ENCODE measurements around the gene ARSB. TPM values are rescaled to one million over a fixed set of nuclear protein-coding genes. Genes with fewer than 3 reads are reported as not detected.
A peak's percentile ranks its signal among the peaks of the same experiment; 100 is the strongest.

The ARSB gene
- total and polyA plus RNA-seq, 2 donors (not counting 1 experiment from before 2014, with no cell fraction given): 4.6 to 9.8 TPM

DNA sequence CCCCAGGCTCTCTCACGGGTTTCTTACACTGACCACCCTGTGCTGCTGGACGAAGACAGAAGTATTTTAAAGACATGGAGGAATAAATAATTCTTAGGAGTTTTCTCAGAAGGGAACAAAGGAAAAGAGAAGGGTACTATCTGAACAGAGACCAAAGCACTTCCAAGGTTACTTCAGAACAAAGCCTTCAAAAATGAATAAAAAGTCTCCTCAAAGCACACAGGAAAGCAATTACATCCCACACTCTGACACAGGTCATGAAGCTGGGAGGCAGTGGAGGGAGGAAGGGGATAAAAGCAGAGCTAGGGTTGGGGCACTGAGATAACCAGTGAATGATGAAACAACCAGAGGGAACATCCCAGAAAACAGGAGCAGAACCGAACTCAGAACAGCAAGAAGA, 151.8 kb downstream of the ARSB start:
- Mint-ChIP-seq H3K27ac (no peak overlapping the region), H3K4me1 (peaks cover 5% of the 10 kb centered on the region), H3K4me3 (no peak overlapping the region), H3K27me3 (no peaks in the 10 kb centered on the region), H3K9me3 (ENCODE audit: insufficient read depth) (peaks cover 4% of the 10 kb centered on the region)
- Histone ChIP-seq H3K9me3 (ENCODE audit: control extremely low read depth in 1 of 3, control insufficient read depth in 2 of 3, insufficient read depth in 1 of 3, low read length in 2 of 3) (no peaks in the 10 kb centered on the region), H3K27ac (ENCODE audit: low read length in 2 of 2) (no peak overlapping the region), H3K27me3 (replicated peaks in 1 of 4; ENCODE audit: control extremely low read depth in 1 of 4, control insufficient read depth in 3 of 4, insufficient read depth in 4 of 4, low read length in 3 of 4) (no peaks in the 10 kb centered on the region), H3K36me3 (replicated peaks in 1 of 2; ENCODE audit: control extremely low read depth in 1 of 2, control insufficient read depth in 1 of 2, extremely low read depth in 1 of 2, insufficient read depth in 2 of 2, low read length in 1 of 2) (peaks cover 0 to 6% of the 10 kb centered on the region in 2 experiments), H2AFZ (ENCODE audit: insufficient read depth, low read depth, low read length, poor library complexity, severe bottlenecking) (no peak overlapping the region), H3K4me1 (ENCODE audit: control insufficient read depth in 2 of 2, insufficient read depth in 2 of 2, low read length in 2 of 2) (peaks cover 0 to 3% of the 10 kb centered on the region in 2 donors), H3K4me3 (ENCODE audit: control extremely low read depth in 1 of 5, extremely low read depth in 1 of 5, insufficient read depth in 1 of 5, low read depth in 2 of 5, low read length in 4 of 5) (no peak overlapping the region), H3K9ac (ENCODE audit: low read length) (no peak overlapping the region), H3K4me2 (replicated peaks; ENCODE audit: low read depth, low read length, poor library complexity, severe bottlenecking) (no peak overlapping the region), H3K79me2 (ENCODE audit: control insufficient read depth, insufficient read depth, low read length) (no peaks in the 10 kb centered on the region), H4K20me1 (ENCODE audit: control insufficient read depth, insufficient read depth, low read length, poor library complexity, severe bottlenecking) (no peaks in the 10 kb centered on the region)
- CTCF ChIA-PET: interaction anchor here (1.8 kb wide), 1 partner anchor 10 kb away, joined by 4 read pairs; no protein-coding TSS in a partner anchor
- POLR2A ChIA-PET: no interaction called here
- DNase-seq: no peak
- TF ChIP-seq EZH2 (IDR thresholded peaks at IDR 0.05; ENCODE audit: borderline replicate concordance, insufficient read depth, low read depth, low read length, poor library complexity, severe bottlenecking): no peak
- TF ChIP-seq, protein P1, sequence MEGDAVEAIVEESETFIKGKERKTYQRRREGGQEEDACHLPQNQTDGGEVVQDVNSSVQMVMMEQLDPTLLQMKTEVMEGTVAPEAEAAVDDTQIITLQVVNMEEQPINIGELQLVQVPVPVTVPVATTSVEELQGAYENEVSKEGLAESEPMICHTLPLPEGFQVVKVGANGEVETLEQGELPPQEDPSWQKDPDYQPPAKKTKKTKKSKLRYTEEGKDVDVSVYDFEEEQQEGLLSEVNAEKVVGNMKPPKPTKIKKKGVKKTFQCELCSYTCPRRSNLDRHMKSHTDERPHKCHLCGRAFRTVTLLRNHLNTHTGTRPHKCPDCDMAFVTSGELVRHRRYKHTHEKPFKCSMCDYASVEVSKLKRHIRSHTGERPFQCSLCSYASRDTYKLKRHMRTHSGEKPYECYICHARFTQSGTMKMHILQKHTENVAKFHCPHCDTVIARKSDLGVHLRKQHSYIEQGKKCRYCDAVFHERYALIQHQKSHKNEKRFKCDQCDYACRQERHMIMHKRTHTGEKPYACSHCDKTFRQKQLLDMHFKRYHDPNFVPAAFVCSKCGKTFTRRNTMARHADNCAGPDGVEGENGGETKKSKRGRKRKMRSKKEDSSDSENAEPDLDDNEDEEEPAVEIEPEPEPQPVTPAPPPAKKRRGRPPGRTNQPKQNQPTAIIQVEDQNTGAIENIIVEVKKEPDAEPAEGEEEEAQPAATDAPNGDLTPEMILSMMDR (IDR thresholded peaks at IDR 0.05): no peak
- intact Hi-C loops (cut with micrococcal nuclease): no loop called here
- WGBS (ENCODE audit: insufficient coverage): 93% methylated on average over 1 of the region's 3 CpGs
- no peak for ATAC-seq (ENCODE audit: low read depth)

DNA sequence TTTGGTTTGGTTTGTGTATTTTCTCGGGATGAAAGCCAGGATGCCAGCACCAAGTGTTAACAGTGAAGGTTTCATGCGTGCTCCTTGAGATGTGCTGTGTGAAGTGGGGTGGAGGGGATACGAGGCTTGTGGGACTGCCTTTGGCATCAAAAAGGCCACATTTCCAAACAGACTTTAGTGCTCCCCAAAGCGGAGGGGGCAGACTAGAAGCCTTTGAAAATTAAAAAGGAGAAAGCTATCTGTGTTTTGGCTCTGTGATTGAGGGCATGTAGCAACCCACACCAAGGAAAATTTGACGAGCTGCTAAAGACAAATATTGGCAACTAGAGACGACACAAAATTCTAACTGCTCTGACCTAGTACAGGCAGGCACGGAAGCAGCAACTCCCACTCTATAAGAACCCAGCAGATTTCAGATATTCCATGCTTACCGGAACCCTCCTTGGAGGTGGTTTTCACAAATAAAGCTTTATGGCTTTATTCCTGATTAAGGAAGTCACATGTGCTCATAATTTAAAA, 154.5 kb downstream of the ARSB start:
- Mint-ChIP-seq H3K27ac (peak overlapping the region; percentile 46), H3K27me3 (no peaks in the 10 kb centered on the region), H3K9me3 (ENCODE audit: insufficient read depth) (peaks cover 4% of the 10 kb centered on the region), H3K4me1 (peaks cover 29% of the 10 kb centered on the region), H3K4me3 (no peak overlapping the region)
- Histone ChIP-seq H3K4me2 (replicated peaks; ENCODE audit: low read depth, low read length, poor library complexity, severe bottlenecking) (no peak overlapping the region), H3K9ac (ENCODE audit: low read length) (no peak overlapping the region), H3K4me1 (ENCODE audit: control insufficient read depth in 2 of 2, insufficient read depth in 2 of 2, low read length in 2 of 2) (peaks cover 22 to 26% of the 10 kb centered on the region in 2 donors), H3K4me3 (ENCODE audit: control extremely low read depth in 1 of 5, extremely low read depth in 1 of 5, insufficient read depth in 1 of 5, low read depth in 2 of 5, low read length in 4 of 5) (no peak overlapping the region), H4K20me1 (ENCODE audit: control insufficient read depth, insufficient read depth, low read length, poor library complexity, severe bottlenecking) (no peaks in the 10 kb centered on the region), H3K36me3 (replicated peaks in 1 of 2; ENCODE audit: control extremely low read depth in 1 of 2, control insufficient read depth in 1 of 2, extremely low read depth in 1 of 2, insufficient read depth in 2 of 2, low read length in 1 of 2) (no peaks in the 10 kb centered on the region), H2AFZ (ENCODE audit: insufficient read depth, low read depth, low read length, poor library complexity, severe bottlenecking) (no peak overlapping the region), H3K27ac (ENCODE audit: low read length in 2 of 2) (no peak overlapping the region), H3K79me2 (ENCODE audit: control insufficient read depth, insufficient read depth, low read length) (no peaks in the 10 kb centered on the region), H3K9me3 (ENCODE audit: control extremely low read depth in 1 of 3, control insufficient read depth in 2 of 3, insufficient read depth in 1 of 3, low read length in 2 of 3) (peaks cover 0 to 8% (median 0%) of the 10 kb centered on the region in 3 donors), H3K27me3 (replicated peaks in 1 of 4; ENCODE audit: control extremely low read depth in 1 of 4, control insufficient read depth in 3 of 4, insufficient read depth in 4 of 4, low read length in 3 of 4) (no peaks in the 10 kb centered on the region)
- no peak for ATAC-seq (ENCODE audit: low read depth)
- CTCF ChIA-PET: interaction anchor here (0.7 to 1.1 kb wide), 2 partner anchors 103 to 293 kb away, joined by 3 to 4 read pairs; no protein-coding TSS in a partner anchor
- POLR2A ChIA-PET: no interaction called here
- intact Hi-C loops (cut with micrococcal nuclease): no loop called here
- WGBS (ENCODE audit: insufficient coverage): 90% methylated on average over 3 of the region's 8 CpGs
- DNase-seq: no peak
- TF ChIP-seq, protein P1 (IDR thresholded peaks at IDR 0.05): no peak
- no peak for TF ChIP-seq EZH2 (IDR thresholded peaks at IDR 0.05; ENCODE audit: borderline replicate concordance, insufficient read depth, low read depth, low read length, poor library complexity, severe bottlenecking)
